KMS-11 (cell line): ENCODE data around the gene NDUFAF7.

Experiments used
- H2AFZ ChIP-seq: fragments of 200-600 bp; sonication (generic); 2 replicates; pipeline ENCODE4 v1.6.1; 2016; ENCODE audit warnings: antibody characterized with exemption, mixed run types, low read depth
- H3K27ac ChIP-seq: fragments of 200-600 bp; sonication (generic); 2 replicates; pipeline ENCODE4 v1.6.1; 2016; ENCODE audit warnings: mild to moderate bottlenecking, mixed run types
- H3K27me3 ChIP-seq: fragments of 200-600 bp; sonication (generic); 2 replicates; pipeline ENCODE4 v1.6.1; 2017; ENCODE audit warnings: mild to moderate bottlenecking, low read depth, mixed run types, moderate library complexity; ENCODE audit not compliant: insufficient read depth
- H3K36me3 ChIP-seq: fragments of 200-600 bp; sonication (generic); 2 replicates; pipeline ENCODE4 v1.6.1; 2017; ENCODE audit warnings: mild to moderate bottlenecking, mixed run types; ENCODE audit not compliant: insufficient read depth
- H3K4me1 ChIP-seq: fragments of 200-600 bp; sonication (generic); 2 replicates; pipeline ENCODE4 v1.6.1; 2016; ENCODE audit warnings: mild to moderate bottlenecking, low read depth, mixed run types; ENCODE audit not compliant: poor library complexity, severe bottlenecking
- H3K4me2 ChIP-seq: fragments of 200-600 bp; sonication (generic); 2 replicates; pipeline ENCODE4 v1.7.0; 2016; ENCODE audit warnings: mild to moderate bottlenecking, mixed run types
- H3K4me3 ChIP-seq: fragments of 200-600 bp; sonication (generic); IDR thresholded peaks from 2 replicates; pipeline ENCODE4 v1.6.1; 2017; ENCODE audit warnings: low read depth, low read length, mixed read lengths; ENCODE audit not compliant: insufficient read depth
- H3K79me2 ChIP-seq: fragments of 200-600 bp; sonication (generic); 2 replicates; pipeline ENCODE4 v1.6.1; 2016; ENCODE audit warnings: low read depth, mixed run types; ENCODE audit not compliant: insufficient read depth
- H3K9ac ChIP-seq: fragments of 200-600 bp; sonication (generic); 2 replicates; pipeline ENCODE4 v1.6.1; 2016; ENCODE audit warnings: mild to moderate bottlenecking, mixed run types
- H4K20me1 ChIP-seq: fragments of 200-600 bp; sonication (generic); 2 replicates; pipeline ENCODE4 v1.6.1; 2016; ENCODE audit warnings: mild to moderate bottlenecking, mixed run types; ENCODE audit not compliant: insufficient read depth
- TF ChIP-seq, protein P1 (sequence below): fragments of 200-600 bp; sonication (generic); conservative IDR thresholded peaks from 2 replicates; pipeline ENCODE4 v1.6.1; 2017; ENCODE audit warnings: low read depth, mild to moderate bottlenecking, antibody characterized with exemption, low read length, moderate library complexity, mixed read lengths

Gene NDUFAF7

DNA sequence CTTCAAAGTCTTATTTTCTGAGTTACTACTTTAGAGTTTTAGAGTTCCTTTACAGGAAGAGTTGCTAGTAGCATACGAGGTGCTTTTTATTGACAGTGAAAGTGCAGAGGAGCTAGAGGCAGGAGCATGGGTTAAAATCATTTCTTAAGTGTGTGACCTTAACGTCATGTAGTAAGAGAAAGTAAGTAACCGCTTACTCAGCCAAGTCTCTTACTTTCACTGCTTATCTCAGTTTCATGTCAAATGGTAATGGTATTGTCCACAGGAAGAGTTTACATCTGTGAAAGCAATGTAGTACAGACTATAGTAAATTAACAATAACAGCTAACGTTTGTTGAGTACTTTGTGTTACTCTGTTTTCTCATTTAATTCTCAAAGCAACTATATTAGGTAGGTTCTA is 12.6 kb downstream of the NDUFAF7 start:
- Histone ChIP-seq H3K36me3 (0 out of 2 replicates have a peak, but pooled peaks cover 9% of the 10 kb centered on the region), H3K27ac (no peak overlapping the region), H3K4me2 (no peak overlapping the region), H4K20me1 (no peaks in the 10 kb centered on the region), H3K27me3 (no peaks in the 10 kb centered on the region), H3K9ac (no peak overlapping the region), H2AFZ (no peak overlapping the region), H3K4me3 (no peak overlapping the region), H3K4me1 (peaks cover 10% of the 10 kb centered on the region), H3K79me2 (no peaks in the 10 kb centered on the region)
- TF ChIP-seq, protein P1, sequence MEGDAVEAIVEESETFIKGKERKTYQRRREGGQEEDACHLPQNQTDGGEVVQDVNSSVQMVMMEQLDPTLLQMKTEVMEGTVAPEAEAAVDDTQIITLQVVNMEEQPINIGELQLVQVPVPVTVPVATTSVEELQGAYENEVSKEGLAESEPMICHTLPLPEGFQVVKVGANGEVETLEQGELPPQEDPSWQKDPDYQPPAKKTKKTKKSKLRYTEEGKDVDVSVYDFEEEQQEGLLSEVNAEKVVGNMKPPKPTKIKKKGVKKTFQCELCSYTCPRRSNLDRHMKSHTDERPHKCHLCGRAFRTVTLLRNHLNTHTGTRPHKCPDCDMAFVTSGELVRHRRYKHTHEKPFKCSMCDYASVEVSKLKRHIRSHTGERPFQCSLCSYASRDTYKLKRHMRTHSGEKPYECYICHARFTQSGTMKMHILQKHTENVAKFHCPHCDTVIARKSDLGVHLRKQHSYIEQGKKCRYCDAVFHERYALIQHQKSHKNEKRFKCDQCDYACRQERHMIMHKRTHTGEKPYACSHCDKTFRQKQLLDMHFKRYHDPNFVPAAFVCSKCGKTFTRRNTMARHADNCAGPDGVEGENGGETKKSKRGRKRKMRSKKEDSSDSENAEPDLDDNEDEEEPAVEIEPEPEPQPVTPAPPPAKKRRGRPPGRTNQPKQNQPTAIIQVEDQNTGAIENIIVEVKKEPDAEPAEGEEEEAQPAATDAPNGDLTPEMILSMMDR = no peak

DNA sequence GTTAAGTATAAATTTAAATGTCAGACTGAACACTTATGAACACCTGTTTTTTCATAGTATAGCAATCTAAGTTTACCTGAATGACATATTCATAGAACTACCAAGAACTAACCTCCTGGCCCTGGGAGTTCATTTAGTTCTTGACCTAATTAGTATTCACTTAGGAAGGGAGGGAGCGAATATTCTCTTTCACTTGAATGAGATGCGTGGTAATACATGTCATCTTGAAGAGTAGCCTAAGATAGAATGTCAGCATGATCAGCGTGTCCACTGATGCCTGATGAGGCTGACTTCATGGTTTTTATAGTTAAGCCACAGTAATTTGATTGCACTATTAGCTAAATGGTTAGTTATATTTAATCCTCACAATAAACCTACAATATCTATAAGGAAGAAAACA is 13.3 kb downstream of the NDUFAF7 start:
- TF ChIP-seq, protein P1 = no peak
- Histone ChIP-seq H3K9ac (no peak overlapping the region), H3K27me3 (no peaks in the 10 kb centered on the region), H3K36me3 (0 out of 2 replicates have a peak, but pooled peaks cover 10% of the 10 kb centered on the region), H3K79me2 (no peaks in the 10 kb centered on the region), H4K20me1 (no peaks in the 10 kb centered on the region), H3K27ac (no peak overlapping the region), H3K4me3 (no peak overlapping the region), H3K4me1 (peaks cover 10% of the 10 kb centered on the region), H3K4me2 (no peak overlapping the region), H2AFZ (no peak overlapping the region)

DNA sequence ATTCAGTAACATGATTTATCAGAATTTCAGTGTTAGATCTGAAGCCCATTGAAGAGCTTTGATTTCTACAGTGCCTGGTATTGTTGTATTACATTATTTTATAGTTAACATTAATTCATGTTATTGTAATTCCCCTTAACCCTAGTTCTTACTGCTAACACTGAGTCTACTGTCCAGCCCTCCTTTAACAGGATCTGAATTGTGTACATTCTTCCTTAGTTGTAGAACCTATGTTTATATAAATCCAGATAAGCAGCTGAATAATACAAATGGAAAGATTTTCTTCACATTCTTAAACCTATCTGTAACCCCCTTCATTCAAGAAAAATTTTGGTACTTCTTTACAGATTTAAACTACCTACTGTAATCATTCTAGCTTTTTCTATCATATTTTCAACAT is 14.7 kb downstream of the NDUFAF7 start:
- peaks cover 10% of the 10 kb centered on the region for H3K4me1 ChIP-seq
- peaks cover 19% of the 10 kb centered on the region; the same call in 1 of the 2 replicates for H3K36me3 ChIP-seq
- H3K4me3 ChIP-seq = no peak overlapping the region
- H4K20me1 ChIP-seq = 0 out of 2 replicates have a peak, but pooled peaks cover 2% of the 10 kb centered on the region
- H2AFZ ChIP-seq = no peak overlapping the region
- no peaks in the 10 kb centered on the region for H3K27me3 ChIP-seq
- H3K9ac ChIP-seq = no peak overlapping the region
- TF ChIP-seq, protein P1 = no peak
- no peak overlapping the region for H3K4me2 ChIP-seq
- H3K79me2 ChIP-seq = no peaks in the 10 kb centered on the region
- no peak overlapping the region for H3K27ac ChIP-seq

DNA sequence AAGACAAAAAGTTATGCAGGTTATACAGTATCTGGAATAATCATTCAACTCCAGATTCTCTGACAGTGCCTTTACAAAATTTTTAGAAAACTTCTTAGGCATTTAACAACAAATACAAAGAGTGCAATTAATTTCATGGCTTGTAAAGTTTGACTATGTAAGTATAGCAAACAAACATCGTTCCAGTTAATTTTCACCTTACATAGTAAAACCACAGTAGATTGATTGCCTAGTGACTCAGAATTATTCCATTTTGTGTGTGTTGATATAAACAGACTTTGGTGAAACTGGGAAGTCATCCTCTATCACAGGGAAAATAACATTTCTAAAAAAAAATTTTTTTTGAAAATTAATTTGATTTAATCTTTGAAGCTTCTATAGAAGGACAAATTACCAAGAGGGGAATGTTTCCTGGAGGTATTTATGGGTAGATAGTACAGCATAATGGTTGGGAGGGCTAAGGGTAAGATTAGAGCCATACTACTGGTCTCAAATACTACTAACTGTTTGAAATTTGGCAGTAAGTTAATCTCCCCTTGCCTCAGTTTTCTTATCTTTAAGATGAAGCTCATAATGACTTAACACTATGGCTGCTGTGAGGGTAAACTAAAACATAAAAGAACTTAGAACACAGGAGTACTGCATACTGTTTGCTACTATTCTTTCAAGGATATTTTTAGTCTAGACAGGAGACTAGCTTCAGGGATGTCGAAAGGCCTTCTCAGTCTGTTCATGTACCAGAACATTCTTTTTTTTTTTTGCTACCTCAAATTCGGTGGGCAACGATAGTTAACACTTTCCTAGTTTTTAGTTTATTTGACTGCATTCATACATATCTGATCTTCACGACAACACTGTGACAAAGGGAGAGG is 19.6 kb downstream of the NDUFAF7 start:
- peaks cover 46% of the 10 kb centered on the region for H3K36me3 ChIP-seq
- no peak overlapping the region for H3K4me3 ChIP-seq
- no peak overlapping the region for H3K27ac ChIP-seq
- TF ChIP-seq, protein P1 = no peak
- H2AFZ ChIP-seq = no peak overlapping the region
- H3K9ac ChIP-seq = no peak overlapping the region
- H3K4me2 ChIP-seq = no peak overlapping the region
- no peaks in the 10 kb centered on the region for H3K27me3 ChIP-seq
- no peaks in the 10 kb centered on the region for H3K79me2 ChIP-seq
- H4K20me1 ChIP-seq = peaks cover 14% of the 10 kb centered on the region
- H3K4me1 ChIP-seq = no peaks in the 10 kb centered on the region
